Endothelial cell (in vitro differentiated cells): Measurements from ENCODE around the gene REXO4. TPM values are rescaled to one million over a fixed set of nuclear protein-coding genes. Genes with fewer than 3 reads are reported as not detected.

Experiments
- DNase-seq: peaks from one replicate; pipeline ENCODE4 v3.0.0; 2021; ENCODE audit warnings: low spot score
- H3K27ac Mint-ChIP-seq: one replicate; pipeline ENCODE4 v1.8.0; 2021; ENCODE audit warnings: mixed read lengths, inconsistent platforms; ENCODE audit not compliant: unreplicated experiment
- H3K27me3 Mint-ChIP-seq: one replicate; pipeline ENCODE4 v1.8.0; 2021; ENCODE audit warnings: mild to moderate bottlenecking, moderate library complexity, mixed read lengths, inconsistent platforms; ENCODE audit not compliant: unreplicated experiment
- H3K36me3 Mint-ChIP-seq: one replicate; pipeline ENCODE4 v1.8.0; 2021; ENCODE audit warnings: mild to moderate bottlenecking, low read depth, mixed read lengths, inconsistent platforms; ENCODE audit not compliant: unreplicated experiment
- H3K4me1 Mint-ChIP-seq: one replicate; pipeline ENCODE4 v1.8.0; 2021; ENCODE audit warnings: mild to moderate bottlenecking, mixed read lengths, inconsistent platforms; ENCODE audit not compliant: unreplicated experiment
- H3K4me3 Mint-ChIP-seq: one replicate; pipeline ENCODE4 v1.8.0; 2021; ENCODE audit warnings: mild to moderate bottlenecking, mixed read lengths, inconsistent platforms; ENCODE audit not compliant: unreplicated experiment
- H3K9me3 Mint-ChIP-seq: one replicate; pipeline ENCODE4 v1.8.0; 2021; ENCODE audit warnings: mixed read lengths, inconsistent platforms; ENCODE audit not compliant: unreplicated experiment
- total RNA-seq: library from RNA; stranded (reverse); fragmentation: NEBNext Ultra II Directional; extraction: Animal tissue kit (Norgen Biotek cat#: 25700); gene quantifications from one replicate; pipeline ENCODE4 v1.2.1, GENCODE V29; 2021; ENCODE audit not compliant: unreplicated experiment
- TF ChIP-seq, protein P1 (sequence below): fragments of 200-600 bp; sonication (generic); IDR thresholded peaks from one replicate; pipeline ENCODE4 v1.5.0; 2021; ENCODE audit warnings: antibody characterized with exemption; ENCODE audit not compliant: unreplicated experiment

REXO4 gene
- total RNA-seq, 1 donor from 2014 or later = 30.9 TPM

DNA sequence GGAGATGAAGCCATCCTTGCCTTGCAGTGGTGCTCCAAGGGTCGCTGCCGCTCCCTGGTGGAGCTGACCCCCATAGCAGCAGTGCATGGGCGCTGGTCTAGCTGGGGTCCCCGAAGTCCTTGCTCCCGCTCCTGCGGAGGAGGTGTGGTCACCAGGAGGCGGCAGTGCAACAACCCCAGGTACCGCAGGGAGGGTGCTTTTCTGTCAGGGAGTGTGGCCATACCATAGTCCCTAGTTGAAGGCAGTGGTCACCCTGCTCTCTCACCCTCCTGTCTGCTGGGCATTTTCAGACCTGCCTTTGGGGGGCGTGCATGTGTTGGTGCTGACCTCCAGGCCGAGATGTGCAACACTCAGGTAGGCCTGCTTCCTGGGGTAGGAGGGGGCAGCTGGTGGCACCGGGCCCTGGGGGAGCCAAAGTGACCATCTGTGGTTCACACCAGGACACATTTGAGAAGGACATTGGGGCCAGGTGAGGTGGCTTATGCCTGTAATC, 15.6 kb upstream of the REXO4 start:
- H3K9me3 Mint-ChIP-seq = no peaks in the 10 kb centered on the region
- H3K27me3 Mint-ChIP-seq = peaks cover 1% of the 10 kb centered on the region
- DNase-seq = no peak
- peaks cover 4% of the 10 kb centered on the region for H3K36me3 Mint-ChIP-seq
- TF ChIP-seq, protein P1, sequence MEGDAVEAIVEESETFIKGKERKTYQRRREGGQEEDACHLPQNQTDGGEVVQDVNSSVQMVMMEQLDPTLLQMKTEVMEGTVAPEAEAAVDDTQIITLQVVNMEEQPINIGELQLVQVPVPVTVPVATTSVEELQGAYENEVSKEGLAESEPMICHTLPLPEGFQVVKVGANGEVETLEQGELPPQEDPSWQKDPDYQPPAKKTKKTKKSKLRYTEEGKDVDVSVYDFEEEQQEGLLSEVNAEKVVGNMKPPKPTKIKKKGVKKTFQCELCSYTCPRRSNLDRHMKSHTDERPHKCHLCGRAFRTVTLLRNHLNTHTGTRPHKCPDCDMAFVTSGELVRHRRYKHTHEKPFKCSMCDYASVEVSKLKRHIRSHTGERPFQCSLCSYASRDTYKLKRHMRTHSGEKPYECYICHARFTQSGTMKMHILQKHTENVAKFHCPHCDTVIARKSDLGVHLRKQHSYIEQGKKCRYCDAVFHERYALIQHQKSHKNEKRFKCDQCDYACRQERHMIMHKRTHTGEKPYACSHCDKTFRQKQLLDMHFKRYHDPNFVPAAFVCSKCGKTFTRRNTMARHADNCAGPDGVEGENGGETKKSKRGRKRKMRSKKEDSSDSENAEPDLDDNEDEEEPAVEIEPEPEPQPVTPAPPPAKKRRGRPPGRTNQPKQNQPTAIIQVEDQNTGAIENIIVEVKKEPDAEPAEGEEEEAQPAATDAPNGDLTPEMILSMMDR = no peak
- no peak overlapping the region for H3K4me3 Mint-ChIP-seq
- no peak overlapping the region for H3K27ac Mint-ChIP-seq
- no peaks in the 10 kb centered on the region for H3K4me1 Mint-ChIP-seq

DNA sequence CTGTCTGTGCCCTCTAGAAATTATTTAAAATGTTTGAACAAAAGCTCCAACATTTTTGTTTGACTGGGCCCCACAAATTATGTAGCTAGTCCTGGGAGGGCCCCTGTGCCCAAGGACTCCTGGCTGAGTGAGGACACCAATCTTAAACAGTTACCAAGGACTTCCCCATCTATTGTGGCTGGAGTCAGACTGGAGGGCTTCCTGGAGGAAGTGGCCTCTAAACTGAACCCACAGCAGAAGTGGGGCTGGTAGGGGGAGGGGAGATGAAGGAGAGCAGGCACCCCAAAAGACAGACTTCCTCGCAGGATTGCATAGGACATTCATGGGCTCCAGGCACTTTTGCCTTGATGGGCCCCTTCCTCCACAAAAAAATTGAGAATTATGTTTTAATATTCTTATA, 12.4 kb upstream of the REXO4 start:
- peaks cover 4% of the 10 kb centered on the region for H3K36me3 Mint-ChIP-seq
- no peak for DNase-seq
- peaks cover 4% of the 10 kb centered on the region for H3K27me3 Mint-ChIP-seq
- TF ChIP-seq, protein P1 = no peak
- no peaks in the 10 kb centered on the region for H3K9me3 Mint-ChIP-seq
- no peak overlapping the region for H3K4me3 Mint-ChIP-seq
- H3K4me1 Mint-ChIP-seq = peaks cover 2% of the 10 kb centered on the region
- H3K27ac Mint-ChIP-seq = peak overlapping the region; percentile 42

GRCh38 chr9:133429641-133430161, 11.9 kb upstream of the REXO4 start:
- Mint-ChIP-seq H3K4me1 (peaks cover 2% of the 10 kb centered on the region), H3K9me3 (no peaks in the 10 kb centered on the region), H3K27me3 (peaks cover 4% of the 10 kb centered on the region), H3K27ac (no peak overlapping the region), H3K36me3 (peaks cover 4% of the 10 kb centered on the region), H3K4me3 (no peak overlapping the region)
- peak; percentile 75 for DNase-seq
- TF ChIP-seq, protein P1 = no peak

- Mint-ChIP-seq H3K4me3 (no peak overlapping the region), H3K4me1 (peaks cover 2% of the 10 kb centered on the region), H3K27me3 (peaks cover 4% of the 10 kb centered on the region), H3K36me3 (peaks cover 4% of the 10 kb centered on the region), H3K9me3 (no peaks in the 10 kb centered on the region), H3K27ac (no peak overlapping the region)
- DNase-seq = no peak
- TF ChIP-seq, protein P1 = no peak
Measured at GRCh38 chr9:133429214-133429613, 11.4 kb upstream of the REXO4 start.

DNA sequence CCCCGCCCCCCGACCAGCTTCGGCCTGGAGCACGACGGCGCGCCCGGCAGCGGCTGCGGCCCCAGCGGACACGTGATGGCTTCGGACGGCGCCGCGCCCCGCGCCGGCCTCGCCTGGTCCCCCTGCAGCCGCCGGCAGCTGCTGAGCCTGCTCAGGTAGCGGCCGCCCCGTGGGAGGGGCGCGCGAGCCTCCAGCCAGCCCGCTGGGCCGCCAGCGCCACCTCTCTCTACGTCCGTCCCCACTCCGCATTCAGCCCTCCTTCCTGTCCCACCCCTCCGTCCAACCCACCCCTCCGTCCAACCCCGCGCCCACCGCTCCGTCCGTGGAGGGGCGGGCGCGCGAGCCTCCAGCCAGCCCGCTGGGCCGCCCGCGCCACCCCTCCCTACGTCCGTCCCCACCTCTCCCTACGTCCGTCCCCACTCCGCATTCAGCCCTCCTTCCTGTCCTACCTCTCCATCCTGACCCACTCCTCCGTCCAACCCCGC, 10.8 kb upstream of the REXO4 start:
- no peak overlapping the region for H3K4me3 Mint-ChIP-seq

More for the DNA sequence above, 10.8 kb upstream of the REXO4 start:
- H3K4me1 Mint-ChIP-seq = peaks cover 2% of the 10 kb centered on the region
- TF ChIP-seq, protein P1 = no peak
- peak; percentile 40 for DNase-seq
- H3K9me3 Mint-ChIP-seq = no peaks in the 10 kb centered on the region
- no peak overlapping the region for H3K27ac Mint-ChIP-seq
- H3K27me3 Mint-ChIP-seq = peaks cover 4% of the 10 kb centered on the region
- peaks cover 4% of the 10 kb centered on the region for H3K36me3 Mint-ChIP-seq
